ENCODE measurements around the gene MCCD1.

DNA sequence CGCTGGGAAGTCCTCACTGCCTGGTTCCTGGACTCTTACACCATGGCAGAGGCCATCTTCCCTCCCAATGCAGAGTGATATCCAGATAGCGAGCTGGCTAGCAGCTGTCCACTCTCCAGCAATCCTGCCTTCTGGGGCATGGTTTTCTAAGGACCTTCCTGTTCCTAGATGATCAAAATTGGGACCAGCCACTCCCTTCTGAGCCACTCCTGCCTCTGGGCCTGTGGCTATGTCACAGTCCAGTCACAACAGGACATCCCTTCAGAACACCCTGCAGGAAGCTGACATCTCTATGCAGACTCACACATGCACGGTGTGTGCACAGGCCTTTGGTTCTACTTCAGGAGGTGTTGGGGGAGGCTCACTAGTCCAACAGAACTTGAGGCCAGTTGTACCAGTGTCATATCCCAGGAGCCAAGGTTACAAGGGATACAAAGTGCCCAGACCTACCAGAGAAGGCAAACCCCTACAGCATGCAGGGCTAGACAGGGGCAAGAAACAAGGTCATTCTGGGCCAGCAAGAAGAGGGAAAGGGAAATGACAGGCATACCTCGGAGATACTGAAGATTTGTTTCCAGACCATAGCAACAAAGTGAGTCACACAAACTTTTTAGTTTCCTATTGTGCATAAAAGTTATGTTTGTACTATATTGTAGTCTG, 2.7 kb upstream of the MCCD1 start:
- TF ChIP-seq, protein P1, sequence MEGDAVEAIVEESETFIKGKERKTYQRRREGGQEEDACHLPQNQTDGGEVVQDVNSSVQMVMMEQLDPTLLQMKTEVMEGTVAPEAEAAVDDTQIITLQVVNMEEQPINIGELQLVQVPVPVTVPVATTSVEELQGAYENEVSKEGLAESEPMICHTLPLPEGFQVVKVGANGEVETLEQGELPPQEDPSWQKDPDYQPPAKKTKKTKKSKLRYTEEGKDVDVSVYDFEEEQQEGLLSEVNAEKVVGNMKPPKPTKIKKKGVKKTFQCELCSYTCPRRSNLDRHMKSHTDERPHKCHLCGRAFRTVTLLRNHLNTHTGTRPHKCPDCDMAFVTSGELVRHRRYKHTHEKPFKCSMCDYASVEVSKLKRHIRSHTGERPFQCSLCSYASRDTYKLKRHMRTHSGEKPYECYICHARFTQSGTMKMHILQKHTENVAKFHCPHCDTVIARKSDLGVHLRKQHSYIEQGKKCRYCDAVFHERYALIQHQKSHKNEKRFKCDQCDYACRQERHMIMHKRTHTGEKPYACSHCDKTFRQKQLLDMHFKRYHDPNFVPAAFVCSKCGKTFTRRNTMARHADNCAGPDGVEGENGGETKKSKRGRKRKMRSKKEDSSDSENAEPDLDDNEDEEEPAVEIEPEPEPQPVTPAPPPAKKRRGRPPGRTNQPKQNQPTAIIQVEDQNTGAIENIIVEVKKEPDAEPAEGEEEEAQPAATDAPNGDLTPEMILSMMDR (conservative IDR thresholded peaks at IDR 0.05; ENCODE audit: low read depth in 2 of 2): no peak
- no peak for TF ChIP-seq JUNB (IDR thresholded peaks at IDR 0.05; ENCODE audit: unreplicated experiment)
- no peak for TF ChIP-seq NANOG (IDR thresholded peaks at IDR 0.05; ENCODE audit: borderline replicate concordance)
- no peak for TF ChIP-seq EZH2 (IDR thresholded peaks at IDR 0.05; ENCODE audit: low read depth, unreplicated experiment)
- no peak for TF ChIP-seq POLR2AphosphoS5 (IDR thresholded peaks at IDR 0.05; ENCODE audit: low read depth)
- TF ChIP-seq, protein P2, sequence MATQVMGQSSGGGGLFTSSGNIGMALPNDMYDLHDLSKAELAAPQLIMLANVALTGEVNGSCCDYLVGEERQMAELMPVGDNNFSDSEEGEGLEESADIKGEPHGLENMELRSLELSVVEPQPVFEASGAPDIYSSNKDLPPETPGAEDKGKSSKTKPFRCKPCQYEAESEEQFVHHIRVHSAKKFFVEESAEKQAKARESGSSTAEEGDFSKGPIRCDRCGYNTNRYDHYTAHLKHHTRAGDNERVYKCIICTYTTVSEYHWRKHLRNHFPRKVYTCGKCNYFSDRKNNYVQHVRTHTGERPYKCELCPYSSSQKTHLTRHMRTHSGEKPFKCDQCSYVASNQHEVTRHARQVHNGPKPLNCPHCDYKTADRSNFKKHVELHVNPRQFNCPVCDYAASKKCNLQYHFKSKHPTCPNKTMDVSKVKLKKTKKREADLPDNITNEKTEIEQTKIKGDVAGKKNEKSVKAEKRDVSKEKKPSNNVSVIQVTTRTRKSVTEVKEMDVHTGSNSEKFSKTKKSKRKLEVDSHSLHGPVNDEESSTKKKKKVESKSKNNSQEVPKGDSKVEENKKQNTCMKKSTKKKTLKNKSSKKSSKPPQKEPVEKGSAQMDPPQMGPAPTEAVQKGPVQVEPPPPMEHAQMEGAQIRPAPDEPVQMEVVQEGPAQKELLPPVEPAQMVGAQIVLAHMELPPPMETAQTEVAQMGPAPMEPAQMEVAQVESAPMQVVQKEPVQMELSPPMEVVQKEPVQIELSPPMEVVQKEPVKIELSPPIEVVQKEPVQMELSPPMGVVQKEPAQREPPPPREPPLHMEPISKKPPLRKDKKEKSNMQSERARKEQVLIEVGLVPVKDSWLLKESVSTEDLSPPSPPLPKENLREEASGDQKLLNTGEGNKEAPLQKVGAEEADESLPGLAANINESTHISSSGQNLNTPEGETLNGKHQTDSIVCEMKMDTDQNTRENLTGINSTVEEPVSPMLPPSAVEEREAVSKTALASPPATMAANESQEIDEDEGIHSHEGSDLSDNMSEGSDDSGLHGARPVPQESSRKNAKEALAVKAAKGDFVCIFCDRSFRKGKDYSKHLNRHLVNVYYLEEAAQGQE (IDR thresholded peaks at IDR 0.05; ENCODE audit: unreplicated experiment): no peak
- TF ChIP-seq EZH2phosphoT487 (IDR thresholded peaks at IDR 0.05; ENCODE audit: unreplicated experiment): no peak
- TF ChIP-seq CREB1 (CRISPR knock-in tag; IDR thresholded peaks at IDR 0.05; ENCODE audit: low read depth): no peak
- TF ChIP-seq ZNF331 (CRISPR knock-in tag; IDR thresholded peaks at IDR 0.05; ENCODE audit: low read depth): no peak
- no peak for TF ChIP-seq ZNF114 (CRISPR knock-in tag; IDR thresholded peaks at IDR 0.05)
- TF ChIP-seq, protein P3, sequence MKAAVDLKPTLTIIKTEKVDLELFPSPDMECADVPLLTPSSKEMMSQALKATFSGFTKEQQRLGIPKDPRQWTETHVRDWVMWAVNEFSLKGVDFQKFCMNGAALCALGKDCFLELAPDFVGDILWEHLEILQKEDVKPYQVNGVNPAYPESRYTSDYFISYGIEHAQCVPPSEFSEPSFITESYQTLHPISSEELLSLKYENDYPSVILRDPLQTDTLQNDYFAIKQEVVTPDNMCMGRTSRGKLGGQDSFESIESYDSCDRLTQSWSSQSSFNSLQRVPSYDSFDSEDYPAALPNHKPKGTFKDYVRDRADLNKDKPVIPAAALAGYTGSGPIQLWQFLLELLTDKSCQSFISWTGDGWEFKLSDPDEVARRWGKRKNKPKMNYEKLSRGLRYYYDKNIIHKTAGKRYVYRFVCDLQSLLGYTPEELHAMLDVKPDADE (IDR thresholded peaks at IDR 0.05): no peak

All from GM23338 (cell line).